DOHH2 (cell line): ENCODE results near the gene LRRC4C.

Experiments used
- H3F3A ChIP-seq: fragments of 200-600 bp; sonication (generic), shearing (Covaris generic); 2 replicates; pipeline ENCODE4 v1.6.0; 2016; ENCODE audit warnings: antibody characterized with exemption, mild to moderate bottlenecking; ENCODE audit not compliant: control insufficient read depth, insufficient read depth
- H3K27ac ChIP-seq: fragments of 200-600 bp; sonication (generic); 2 replicates; pipeline ENCODE4 v1.5.1; 2014; ENCODE audit warnings: low read depth, mild to moderate bottlenecking, low read length, moderate library complexity
- H3K27me3 ChIP-seq: fragments of 200-600 bp; sonication (generic); 2 replicates; pipeline ENCODE4 v1.6.1; 2014; ENCODE audit warnings: mild to moderate bottlenecking, low read length, mixed read lengths; ENCODE audit not compliant: control insufficient read depth
- H3K36me3 ChIP-seq: fragments of 200-600 bp; sonication (generic); 2 replicates; pipeline ENCODE4 v1.6.1; 2014; ENCODE audit warnings: mild to moderate bottlenecking, low read length, moderate library complexity, mixed read lengths; ENCODE audit not compliant: control insufficient read depth
- H3K4me1 ChIP-seq: fragments of 200-600 bp; sonication (generic); 2 replicates; pipeline ENCODE4 v1.6.1; 2014; ENCODE audit warnings: mild to moderate bottlenecking, low read length, mixed read lengths; ENCODE audit not compliant: control insufficient read depth
- H3K4me2 ChIP-seq: fragments of 200-600 bp; sonication (generic); 2 replicates; pipeline ENCODE4 v1.6.0; 2014; ENCODE audit warnings: mild to moderate bottlenecking, low read length, moderate library complexity
- H3K4me3 ChIP-seq: fragments of 200-600 bp; sonication (generic); 2 replicates; pipeline ENCODE4 v1.5.1; 2014; ENCODE audit warnings: mild to moderate bottlenecking, low read length, mixed read lengths
- H3K79me2 ChIP-seq: fragments of 200-600 bp; sonication (generic); 2 replicates; pipeline ENCODE4 v1.6.1; 2014; ENCODE audit warnings: mild to moderate bottlenecking, low read length, mixed read lengths; ENCODE audit not compliant: control insufficient read depth
- H3K9me2 ChIP-seq: fragments of 200-600 bp; sonication (generic); replicated peaks from 2 replicates; pipeline ENCODE4 v1.6.1; 2014; ENCODE audit warnings: mild to moderate bottlenecking, low read length, mixed read lengths; ENCODE audit not compliant: control insufficient read depth
- H3K9me3 ChIP-seq: fragments of 200-600 bp; sonication (generic); 2 replicates; pipeline ENCODE4 v1.6.1; 2014; ENCODE audit warnings: antibody characterized with exemption, low read length, mixed read lengths; ENCODE audit not compliant: control insufficient read depth, insufficient read depth
- H4K20me1 ChIP-seq: fragments of 200-600 bp; sonication (generic); 2 replicates; pipeline ENCODE4 v1.6.0; 2014; ENCODE audit warnings: low read depth, mild to moderate bottlenecking, antibody characterized with exemption, low read length, moderate library complexity; ENCODE audit not compliant: control insufficient read depth, insufficient read depth
- CTCF ChIP-seq: fragments of 200-600 bp; sonication (generic); IDR thresholded peaks from one replicate; pipeline ENCODE4 v1.5.1; 2014; ENCODE audit warnings: antibody characterized with exemption, mild to moderate bottlenecking, low read depth, low read length; ENCODE audit not compliant: poor library complexity, severe bottlenecking
- EZH2phosphoT487 ChIP-seq: fragments of 200-600 bp; sonication (generic); IDR thresholded peaks from 2 replicates; pipeline ENCODE4 v1.6.1; 2017; ENCODE audit warnings: borderline replicate concordance, mild to moderate bottlenecking, antibody characterized with exemption, low read length, moderate library complexity, mixed read lengths

LRRC4C gene

GRCh38 chr11:40132912-40133311, 1326.5 kb downstream of the LRRC4C start:
- Histone ChIP-seq H3K36me3 (no peaks in the 10 kb centered on the region), H3K27me3 (no peaks in the 10 kb centered on the region), H3K4me3 (no peak overlapping the region), H3K4me1 (no peaks in the 10 kb centered on the region), H4K20me1 (no peaks in the 10 kb centered on the region), H3F3A (no peaks in the 10 kb centered on the region), H3K27ac (no peak overlapping the region), H3K4me2 (no peak overlapping the region), H3K79me2 (no peaks in the 10 kb centered on the region), H3K9me2 (no peaks in the 10 kb centered on the region), H3K9me3 (no peaks in the 10 kb centered on the region)
- TF ChIP-seq CTCF (no peak), EZH2phosphoT487 (no peak)

GRCh38 chr11:40130427-40130826, 1329.0 kb downstream of the LRRC4C start:
- Histone ChIP-seq H4K20me1 (no peaks in the 10 kb centered on the region), H3K9me2 (no peaks in the 10 kb centered on the region), H3K27ac (no peak overlapping the region), H3K36me3 (no peaks in the 10 kb centered on the region), H3F3A (no peaks in the 10 kb centered on the region), H3K4me1 (no peaks in the 10 kb centered on the region), H3K4me3 (no peak overlapping the region), H3K4me2 (no peak overlapping the region), H3K79me2 (no peaks in the 10 kb centered on the region), H3K27me3 (no peaks in the 10 kb centered on the region), H3K9me3 (no peaks in the 10 kb centered on the region)
- TF ChIP-seq CTCF: no peak
- no peak for TF ChIP-seq EZH2phosphoT487

GRCh38 chr11:40129266-40129665, 1330.2 kb downstream of the LRRC4C start:
- no peak for TF ChIP-seq EZH2phosphoT487
- TF ChIP-seq CTCF: no peak
- Histone ChIP-seq H3F3A (no peaks in the 10 kb centered on the region), H3K27ac (no peak overlapping the region), H3K4me3 (no peak overlapping the region), H3K4me1 (no peaks in the 10 kb centered on the region), H3K79me2 (no peaks in the 10 kb centered on the region), H3K4me2 (no peak overlapping the region), H3K9me2 (no peaks in the 10 kb centered on the region), H4K20me1 (no peaks in the 10 kb centered on the region), H3K36me3 (no peaks in the 10 kb centered on the region), H3K9me3 (no peaks in the 10 kb centered on the region), H3K27me3 (no peaks in the 10 kb centered on the region)

GRCh38 chr11:40125054-40125453, 1334.4 kb downstream of the LRRC4C start:
- Histone ChIP-seq H3F3A (no peaks in the 10 kb centered on the region), H3K9me2 (no peaks in the 10 kb centered on the region), H3K4me2 (no peak overlapping the region), H3K4me3 (no peak overlapping the region), H3K27me3 (no peaks in the 10 kb centered on the region), H4K20me1 (no peaks in the 10 kb centered on the region), H3K27ac (no peak overlapping the region), H3K79me2 (no peaks in the 10 kb centered on the region), H3K4me1 (no peaks in the 10 kb centered on the region), H3K9me3 (no peaks in the 10 kb centered on the region), H3K36me3 (no peaks in the 10 kb centered on the region)
- no peak for TF ChIP-seq EZH2phosphoT487
- TF ChIP-seq CTCF: no peak
